GM19372 (cell line): ENCODE data around the gene STOML3.

Source experiments
- ATAC-seq: cut with Tn5 transposase; IDR thresholded peaks from one replicate; pipeline ENCODE4 v1.9.1; 2021; ENCODE audit warnings: mild to moderate bottlenecking, low read depth, moderate library complexity; ENCODE audit not compliant: unreplicated experiment

STOML3 gene

GRCh38 chr13:38922170-38922569 lies 68.5 kb downstream of the STOML3 start:
- ATAC-seq = no peak

GRCh38 chr13:38921081-38921480 lies 69.5 kb downstream of the STOML3 start:
- ATAC-seq = no peak
